Trophoblast cell (in vitro differentiated cells and primary cell): Measurements from ENCODE around the gene EEF1AKMT3.

Experiments used
- DNase-seq, 2 donors: peaks; one replicate each; pipeline ENCODE4 v3.0.0-alpha.2; 2016
- H2AFZ ChIP-seq: 2 replicates; pipeline ENCODE4 v1.6.1; 2013; ENCODE audit warnings: low read length, moderate library complexity, mild to moderate bottlenecking; ENCODE audit not compliant: insufficient read depth, poor library complexity
- H2AK5ac ChIP-seq: 2 replicates; pipeline ENCODE4 v1.6.1; 2013; ENCODE audit warnings: mild to moderate bottlenecking, low read length
- H2BK120ac ChIP-seq: 2 replicates; pipeline ENCODE4 v1.6.1; 2013; ENCODE audit warnings: low read length, mild to moderate bottlenecking, moderate library complexity; ENCODE audit not compliant: insufficient read depth, poor library complexity
- H2BK12ac ChIP-seq: 2 replicates; pipeline ENCODE4 v1.6.1; 2013; ENCODE audit warnings: mild to moderate bottlenecking, low read length, moderate library complexity
- H2BK5ac ChIP-seq: 2 replicates; pipeline ENCODE4 v1.6.1; 2013; ENCODE audit warnings: low read length, low read depth, moderate library complexity, mild to moderate bottlenecking; ENCODE audit not compliant: poor library complexity
- H3K14ac ChIP-seq: 2 replicates; pipeline ENCODE4 v1.6.1; 2013; ENCODE audit warnings: mild to moderate bottlenecking, low read length
- H3K18ac ChIP-seq: 2 replicates; pipeline ENCODE4 v1.6.1; 2013; ENCODE audit warnings: mild to moderate bottlenecking, low read length
- H3K23ac ChIP-seq: 2 replicates; pipeline ENCODE4 v1.6.1; 2013; ENCODE audit warnings: low read length
- H3K27ac ChIP-seq: 2 replicates; pipeline ENCODE4 v1.5.1; 2013; ENCODE audit warnings: low read depth, mild to moderate bottlenecking, inconsistent platforms, low read length, moderate library complexity
- H3K27me3 ChIP-seq: 2 replicates; pipeline ENCODE4 v1.6.1; 2013; ENCODE audit warnings: inconsistent platforms, mild to moderate bottlenecking, low read length, moderate library complexity; ENCODE audit not compliant: insufficient read depth
- H3K36me3 ChIP-seq, 2 experiments: 1 replicate in 1 of 2; 2 replicates in 1 of 2; pipeline ENCODE4 v1.6.1; 2013; ENCODE audit warnings: low read length in 2 of 2, mild to moderate bottlenecking in 2 of 2, moderate library complexity in 1 of 2; ENCODE audit not compliant: insufficient read depth in 2 of 2, control insufficient read depth in 1 of 2
- H3K4ac ChIP-seq: 2 replicates; pipeline ENCODE4 v1.6.1; 2013; ENCODE audit warnings: low read depth, mild to moderate bottlenecking, low read length, moderate library complexity
- H3K4me1 ChIP-seq, 2 experiments: 1 replicate in 1 of 2; 2 replicates in 1 of 2; pipeline ENCODE4 v1.6.1; 2013; ENCODE audit warnings: low read length in 2 of 2, mild to moderate bottlenecking in 2 of 2, moderate library complexity in 1 of 2; ENCODE audit not compliant: insufficient read depth in 2 of 2, control insufficient read depth in 1 of 2
- H3K4me2 ChIP-seq: 2 replicates; pipeline ENCODE4 v1.6.1; 2013; ENCODE audit warnings: inconsistent platforms, mild to moderate bottlenecking, low read length, moderate library complexity
- H3K4me3 ChIP-seq: 2 replicates; pipeline ENCODE4 v1.5.1; 2013; ENCODE audit warnings: mild to moderate bottlenecking, low read depth, low read length, inconsistent platforms
- H3K79me1 ChIP-seq: one replicate; pipeline ENCODE4 v1.6.1; 2013; ENCODE audit warnings: low read length
- H3K79me2 ChIP-seq: 2 replicates; pipeline ENCODE4 v1.6.1; 2013; ENCODE audit warnings: low read length, mild to moderate bottlenecking; ENCODE audit not compliant: control insufficient read depth, insufficient read depth, poor library complexity
- H3K9ac ChIP-seq: 2 replicates; pipeline ENCODE4 v1.6.1; 2013; ENCODE audit warnings: mild to moderate bottlenecking, low read length
- H3K9me3 ChIP-seq: 2 replicates; pipeline ENCODE4 v1.6.1; 2013; ENCODE audit warnings: low read depth, mild to moderate bottlenecking, control low read depth, inconsistent platforms, low read length; ENCODE audit not compliant: insufficient read depth
- H4K12ac ChIP-seq: 2 replicates; pipeline ENCODE4 v1.6.1; 2013; ENCODE audit warnings: low read depth, mild to moderate bottlenecking, low read length, moderate library complexity
- H4K8ac ChIP-seq: 2 replicates; pipeline ENCODE4 v1.6.1; 2013; ENCODE audit warnings: low read depth, mild to moderate bottlenecking, low read length, moderate library complexity
- H4K91ac ChIP-seq: one replicate; pipeline ENCODE4 v1.6.1; 2013; ENCODE audit warnings: low read depth, mild to moderate bottlenecking, low read length, moderate library complexity
- WGBS: extraction: QIAGEN DNeasy Blood & Tissue Kit; methylation state at CpG from one replicate; pipeline ENCODE4 v1.1.7; 2013; ENCODE audit warnings: missing lambda C conversion rate; ENCODE audit not compliant: insufficient read length, insufficient coverage; ENCODE audit errors: extremely low coverage; 5-methylcytosine and 5-hydroxymethylcytosine counted together

Gene EEF1AKMT3

GRCh38 chr12:57755454-57756372 lies 16.7 kb upstream of the EEF1AKMT3 start:
- H3K79me2 ChIP-seq: peaks cover 9% of the 10 kb centered on the region
- H3K4me1 ChIP-seq: peaks cover 7 to 18% of the 10 kb centered on the region in 2 experiments
- no peak overlapping the region for H3K18ac ChIP-seq
- H4K8ac ChIP-seq: no peak overlapping the region
- no peak overlapping the region for H3K27ac ChIP-seq
- no peak overlapping the region for H4K12ac ChIP-seq
- no peak overlapping the region for H2BK12ac ChIP-seq
- no peak overlapping the region for H2AK5ac ChIP-seq
- no peak overlapping the region for H3K4ac ChIP-seq
- no peak overlapping the region for H2BK120ac ChIP-seq
- no peak overlapping the region for H3K9ac ChIP-seq
- H3K27me3 ChIP-seq: peaks cover 22% of the 10 kb centered on the region
- H3K23ac ChIP-seq: no peak overlapping the region
- peaks cover 3% of the 10 kb centered on the region for H3K79me1 ChIP-seq
- peak in 1 of 2 donors; percentile 26 for DNase-seq
- H3K9me3 ChIP-seq: peaks cover 5% of the 10 kb centered on the region
- no peak overlapping the region for H3K14ac ChIP-seq
- peak overlapping the region; percentile 86 for H3K4me2 ChIP-seq
- H4K91ac ChIP-seq: no peak overlapping the region
- peak overlapping the region; percentile 66 for H2AFZ ChIP-seq
- peak overlapping the region; percentile 66 for H3K4me3 ChIP-seq
- no CpG with 5 or more reads among the region's 76 CpGs for WGBS
- peaks cover 1 to 5% of the 10 kb centered on the region in 2 experiments for H3K36me3 ChIP-seq
- H2BK5ac ChIP-seq: no peak overlapping the region

GRCh38 chr12:57756406-57757341 lies 15.7 kb upstream of the EEF1AKMT3 start:
- Histone ChIP-seq H3K27ac (no peak overlapping the region), H2AFZ (no peak overlapping the region), H2AK5ac (no peak overlapping the region), H2BK12ac (no peak overlapping the region), H3K4ac (no peak overlapping the region), H3K4me1 (peaks cover 2 to 10% of the 10 kb centered on the region in 2 experiments), H3K9me3 (peaks cover 5% of the 10 kb centered on the region), H3K14ac (no peak overlapping the region), H3K4me3 (no peak overlapping the region), H3K23ac (no peak overlapping the region), H3K9ac (no peak overlapping the region), H4K91ac (no peak overlapping the region), H2BK5ac (no peak overlapping the region), H4K12ac (no peak overlapping the region), H3K79me2 (peaks cover 4% of the 10 kb centered on the region), H3K79me1 (peaks cover 3% of the 10 kb centered on the region), H3K4me2 (peak overlapping the region; percentile 86), H2BK120ac (no peak overlapping the region), H3K27me3 (peaks cover 22% of the 10 kb centered on the region), H3K36me3 (no peaks in the 10 kb centered on the region), H4K8ac (no peak overlapping the region), H3K18ac (no peak overlapping the region)
- WGBS: no CpG with 5 or more reads among the region's 22 CpGs
- peak in 1 of 2 donors; percentile 71 for DNase-seq

- Histone ChIP-seq H3K79me1 (no peaks in the 10 kb centered on the region), H3K36me3 (no peaks in the 10 kb centered on the region), H3K27me3 (peaks cover 22% of the 10 kb centered on the region), H4K12ac (no peak overlapping the region), H2BK120ac (no peak overlapping the region), H3K79me2 (no peaks in the 10 kb centered on the region), H3K4ac (no peak overlapping the region), H2BK12ac (no peak overlapping the region), H2BK5ac (no peak overlapping the region), H4K8ac (no peak overlapping the region), H3K4me1 (peaks cover 2 to 10% of the 10 kb centered on the region in 2 experiments), H3K9me3 (peaks cover 5% of the 10 kb centered on the region), H3K9ac (no peak overlapping the region), H3K27ac (no peak overlapping the region), H3K4me2 (no peak overlapping the region), H3K23ac (no peak overlapping the region), H2AK5ac (no peak overlapping the region), H3K18ac (no peak overlapping the region), H3K4me3 (no peak overlapping the region), H3K14ac (no peak overlapping the region), H2AFZ (no peak overlapping the region), H4K91ac (no peak overlapping the region)
- WGBS: no CpG with 5 or more reads among the region's 4 CpGs
- no peak for DNase-seq
These were observed 14.6 kb upstream of the EEF1AKMT3 start for GRCh38 chr12:57757771-57758170.

- H2AK5ac ChIP-seq: no peak overlapping the region
- no peak overlapping the region for H3K23ac ChIP-seq
- no peak overlapping the region for H2BK12ac ChIP-seq
- no peak overlapping the region for H3K14ac ChIP-seq
- H4K91ac ChIP-seq: no peak overlapping the region
- no peaks in the 10 kb centered on the region for H3K79me2 ChIP-seq
- no CpG with 5 or more reads among the region's 25 CpGs for WGBS
- peaks cover 5% of the 10 kb centered on the region for H3K9me3 ChIP-seq
- H3K4ac ChIP-seq: no peak overlapping the region
- H3K4me1 ChIP-seq: peaks cover 2 to 8% of the 10 kb centered on the region in 2 experiments
- no peaks in the 10 kb centered on the region for H3K79me1 ChIP-seq
- no peak for DNase-seq
- H3K36me3 ChIP-seq: no peaks in the 10 kb centered on the region
- H3K18ac ChIP-seq: no peak overlapping the region
- no peak overlapping the region for H3K27ac ChIP-seq
- H4K12ac ChIP-seq: no peak overlapping the region
- H2BK5ac ChIP-seq: no peak overlapping the region
- no peak overlapping the region for H2BK120ac ChIP-seq
- no peak overlapping the region for H2AFZ ChIP-seq
- no peak overlapping the region for H3K4me2 ChIP-seq
- H4K8ac ChIP-seq: no peak overlapping the region
- no peak overlapping the region for H3K9ac ChIP-seq
- no peak overlapping the region for H3K4me3 ChIP-seq
- H3K27me3 ChIP-seq: peaks cover 30% of the 10 kb centered on the region
These were observed 13.7 kb upstream of the EEF1AKMT3 start for GRCh38 chr12:57758552-57759359.
